AG04449 (cell line): ENCODE data around the gene TSPAN15.

ENCODE experiments used
- CTCF ChIA-PET: fragments of 350-600 bp; formaldehyde crosslinking; extraction: SDS; loops from one replicate; lab custom pipeline; 2021; ENCODE audit warnings: antibody characterized with exemption; lab: Yijun Ruan, JAX
- POLR2A ChIA-PET: fragments of 400-600, 350-600 bp; formaldehyde crosslinking; extraction: SDS; loops from one replicate; lab custom pipeline; 2020; ENCODE audit warnings: antibody characterized with exemption, inconsistent platforms; lab: Yijun Ruan, JAX
- DNase-seq: peaks from one replicate; pipeline ENCODE4 v3.0.0-alpha.2; 2010; ENCODE audit warnings: low read depth, low spot score
- H3K4me3 ChIP-seq: 2 replicates; pipeline ENCODE4 v1.5.1; 2011; ENCODE audit warnings: low read depth, mild to moderate bottlenecking, control low read depth, low read length
- TF ChIP-seq, protein P1 (sequence below): IDR thresholded peaks from one replicate; pipeline ENCODE4 v1.5.1; 2011; ENCODE audit warnings: mild to moderate bottlenecking, moderate library complexity, low read length, control low read depth, inconsistent platforms; ENCODE audit not compliant: insufficient read depth; ENCODE audit errors: missing control alignments

TSPAN15 gene

DNA sequence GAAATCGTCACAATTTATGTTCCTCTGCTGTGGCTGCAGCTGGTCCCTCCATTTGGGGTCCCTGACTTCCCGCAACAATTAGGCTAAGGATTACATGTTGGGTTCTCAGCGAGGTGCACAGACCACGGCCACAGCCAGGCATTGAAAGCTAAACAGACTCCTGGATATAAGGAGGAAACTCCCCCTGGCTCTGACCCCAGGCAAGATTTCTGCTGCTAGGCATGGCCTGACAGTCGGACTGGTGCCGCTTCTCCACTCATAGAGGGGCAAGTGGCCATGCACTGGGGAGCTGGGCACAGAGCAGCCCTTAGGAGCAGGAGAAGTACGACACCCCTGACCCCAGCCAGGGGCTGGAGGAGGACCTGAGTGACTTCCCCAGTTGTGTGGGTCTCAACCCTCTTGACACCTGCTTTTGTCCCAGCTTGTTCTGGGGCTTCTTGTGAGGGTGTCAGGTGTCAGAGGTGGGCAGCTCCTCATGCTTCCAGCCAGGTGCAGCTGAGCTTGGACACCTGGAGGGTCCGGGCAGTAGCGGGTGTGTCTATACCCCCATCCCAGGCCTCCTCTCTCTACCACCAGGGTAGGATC lies 38.3 kb downstream of the TSPAN15 start:
- CTCF ChIA-PET, result interaction anchor here (1.3 kb wide), 1 partner anchor 42 kb away, joined by 3 read pairs; no protein-coding TSS in a partner anchor
- TF ChIP-seq, protein P1, sequence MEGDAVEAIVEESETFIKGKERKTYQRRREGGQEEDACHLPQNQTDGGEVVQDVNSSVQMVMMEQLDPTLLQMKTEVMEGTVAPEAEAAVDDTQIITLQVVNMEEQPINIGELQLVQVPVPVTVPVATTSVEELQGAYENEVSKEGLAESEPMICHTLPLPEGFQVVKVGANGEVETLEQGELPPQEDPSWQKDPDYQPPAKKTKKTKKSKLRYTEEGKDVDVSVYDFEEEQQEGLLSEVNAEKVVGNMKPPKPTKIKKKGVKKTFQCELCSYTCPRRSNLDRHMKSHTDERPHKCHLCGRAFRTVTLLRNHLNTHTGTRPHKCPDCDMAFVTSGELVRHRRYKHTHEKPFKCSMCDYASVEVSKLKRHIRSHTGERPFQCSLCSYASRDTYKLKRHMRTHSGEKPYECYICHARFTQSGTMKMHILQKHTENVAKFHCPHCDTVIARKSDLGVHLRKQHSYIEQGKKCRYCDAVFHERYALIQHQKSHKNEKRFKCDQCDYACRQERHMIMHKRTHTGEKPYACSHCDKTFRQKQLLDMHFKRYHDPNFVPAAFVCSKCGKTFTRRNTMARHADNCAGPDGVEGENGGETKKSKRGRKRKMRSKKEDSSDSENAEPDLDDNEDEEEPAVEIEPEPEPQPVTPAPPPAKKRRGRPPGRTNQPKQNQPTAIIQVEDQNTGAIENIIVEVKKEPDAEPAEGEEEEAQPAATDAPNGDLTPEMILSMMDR, result no peak
- no peak for DNase-seq
- no peak overlapping the region for H3K4me3 ChIP-seq
- POLR2A ChIA-PET, result no interaction called here

DNA sequence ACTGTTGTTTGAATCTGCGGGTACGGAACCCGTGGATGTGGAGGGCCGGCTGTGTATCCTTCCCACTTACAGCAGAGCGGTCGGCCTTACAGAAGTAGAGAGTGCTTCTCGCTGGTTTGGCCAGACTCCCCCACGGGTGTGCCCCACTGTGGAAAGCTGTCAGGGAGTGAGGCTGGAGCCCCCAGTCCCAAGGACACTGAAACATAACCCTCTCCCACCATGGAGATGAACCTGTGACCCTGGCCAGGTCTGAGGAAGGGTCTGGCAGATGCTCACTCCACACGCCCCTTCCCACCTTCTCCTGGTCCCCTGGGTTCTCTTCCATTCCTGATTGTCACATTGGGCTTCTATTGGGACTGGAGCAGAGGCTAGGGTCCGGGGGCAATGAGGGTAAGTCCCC lies 39.6 kb downstream of the TSPAN15 start:
- CTCF ChIA-PET, result interaction anchor here (1.3 to 2.6 kb wide), 3 partner anchors 16 to 64 kb away, joined by 3 to 9 read pairs (median 5); no protein-coding TSS in a partner anchor

DNA sequence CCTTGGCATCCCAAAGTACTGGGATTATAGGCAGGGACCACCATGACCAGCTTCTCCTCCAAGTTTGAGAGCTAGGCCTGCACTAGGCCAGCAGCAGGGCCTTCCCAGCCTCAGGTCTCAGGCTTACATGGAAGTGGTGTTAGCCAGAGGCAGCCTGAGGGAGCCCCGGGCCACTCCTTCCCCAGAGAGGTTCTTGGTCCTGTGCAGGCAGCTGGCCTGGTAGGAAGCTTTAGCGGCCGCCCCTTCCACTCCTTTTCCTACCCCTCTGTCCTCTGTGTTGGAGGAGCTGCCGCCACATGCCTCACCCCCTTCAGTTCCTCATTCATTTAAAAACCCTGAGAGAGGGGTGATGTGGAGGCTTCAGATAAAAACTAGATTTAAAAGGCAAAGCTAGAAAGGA lies 40.3 kb downstream of the TSPAN15 start:
- no peak overlapping the region for H3K4me3 ChIP-seq
- ChIA-PET POLR2A (no interaction called here), CTCF (interaction anchor here (0.8 to 2.6 kb wide), 7 partner anchors 10 to 149 kb away, joined by 3 to 9 read pairs (median 4); no protein-coding TSS in a partner anchor)
- DNase-seq, result no peak
- TF ChIP-seq, protein P1, result no peak

More for the DNA sequence above, 39.6 kb downstream of the TSPAN15 start:
- no peak for DNase-seq
- POLR2A ChIA-PET, result no interaction called here
- TF ChIP-seq, protein P1, result no peak
- H3K4me3 ChIP-seq, result no peak overlapping the region

DNA sequence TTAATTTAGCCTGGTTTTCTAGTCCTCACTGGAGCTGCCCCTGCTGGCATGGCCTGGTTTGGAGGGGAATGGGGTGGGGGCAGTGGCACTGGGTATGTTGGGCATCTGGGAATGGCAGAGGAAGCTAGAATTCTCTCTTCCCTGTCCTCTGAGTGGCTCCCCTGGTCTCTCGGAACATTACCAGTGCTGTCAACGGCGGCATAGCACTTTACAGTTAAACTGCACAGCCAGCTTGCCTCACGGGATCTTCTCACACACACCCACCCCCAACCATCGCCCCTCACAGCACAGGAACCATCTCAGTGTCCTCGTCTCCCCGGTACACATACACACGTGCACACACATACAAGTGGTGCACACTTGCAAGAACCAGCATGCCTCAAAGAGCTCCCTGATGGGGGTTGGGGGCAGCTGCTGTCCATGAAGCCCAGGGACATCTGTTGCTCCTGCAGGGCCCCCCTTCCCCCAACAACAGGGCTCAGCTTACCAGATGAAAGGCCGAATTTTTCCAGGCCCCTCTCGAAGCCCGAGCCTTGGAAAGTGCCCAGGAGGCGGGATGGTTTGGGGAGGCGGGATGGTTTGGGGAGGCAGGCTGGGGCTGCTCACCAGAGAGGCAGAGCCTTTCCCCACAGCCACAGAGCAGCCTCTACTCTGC lies 41.0 kb downstream of the TSPAN15 start:
- TF ChIP-seq, protein P1, result no peak
- ChIA-PET POLR2A (no interaction called here), CTCF (interaction anchor here (0.8 to 2.6 kb wide), 7 partner anchors 9 to 148 kb away, joined by 3 to 9 read pairs (median 4); no protein-coding TSS in a partner anchor)
- no peak overlapping the region for H3K4me3 ChIP-seq
- no peak for DNase-seq

DNA sequence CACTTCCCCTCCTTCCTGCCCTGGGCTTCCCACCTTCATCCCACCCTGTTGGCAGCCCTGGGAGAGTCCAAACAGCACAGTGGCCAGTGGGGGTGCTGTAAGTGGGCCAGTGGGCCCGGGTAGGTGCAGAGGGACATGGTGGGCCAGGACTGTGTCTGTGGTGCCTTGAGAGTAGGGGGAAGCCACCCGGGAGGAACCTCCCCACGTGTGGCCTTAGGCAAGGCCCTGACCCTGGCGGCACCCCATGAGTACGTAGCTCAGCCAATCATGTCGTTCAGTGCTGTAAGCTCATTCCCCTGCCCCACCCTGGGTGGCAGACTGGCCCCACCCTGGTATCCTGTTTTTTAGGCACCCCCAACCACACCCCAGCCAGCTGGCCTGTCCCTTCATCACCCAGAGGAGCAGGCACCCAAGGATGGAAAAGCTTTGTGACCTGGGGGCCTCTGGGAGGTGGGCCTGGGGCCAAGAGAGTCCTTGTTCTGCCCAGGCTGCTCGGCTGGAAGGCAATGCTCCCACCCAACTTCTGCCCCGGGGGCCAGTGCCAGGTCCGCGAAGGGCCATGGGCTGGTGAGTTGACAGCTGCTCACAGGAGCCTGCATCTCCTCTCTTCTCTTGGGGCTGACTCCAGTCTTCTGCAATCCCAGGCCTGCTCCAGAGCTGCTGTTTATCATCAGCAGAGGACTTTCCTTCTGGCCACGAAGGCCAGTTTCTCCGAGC lies 41.6 kb downstream of the TSPAN15 start:
- no peak for DNase-seq
- ChIA-PET CTCF (interaction anchor here (0.9 to 2.6 kb wide), 5 partner anchors 9 to 85 kb away, joined by 3 to 9 read pairs (median 3); no protein-coding TSS in a partner anchor), POLR2A (no interaction called here)
- H3K4me3 ChIP-seq, result no peak overlapping the region
- TF ChIP-seq, protein P1, result no peak
